Amniotic epithelial cell (primary cell): ENCODE measurements around the gene MAP4K3.
"Not testable (repeated sequence)": the region's sequence is repeated elsewhere in the genome, so short reads cannot be mapped to it uniquely, and the experiment has no call there.

ENCODE experiments used
- DNase-seq: peaks from one replicate; pipeline ENCODE4 v3.0.0-alpha.2; 2010; ENCODE audit warnings: low read depth

MAP4K3 gene

DNA sequence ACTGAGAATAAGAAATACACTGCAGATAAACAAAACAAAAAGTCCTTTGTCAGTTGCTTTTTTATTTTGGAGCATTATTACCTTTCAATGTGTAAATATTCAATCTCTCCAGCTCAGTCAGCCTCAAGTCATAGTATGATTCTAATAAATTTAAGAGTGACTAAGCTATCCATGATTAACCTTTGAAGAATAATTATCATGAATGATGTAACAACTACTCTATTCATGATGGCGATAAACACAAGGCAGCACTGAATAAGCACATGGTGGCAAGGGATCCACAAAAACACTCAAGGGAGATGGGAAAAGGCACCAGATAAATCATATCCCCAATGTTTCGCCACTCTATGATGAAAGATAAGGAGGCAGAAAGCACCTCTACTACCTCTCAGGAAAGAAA, 67.0 kb downstream of the MAP4K3 start:
- peak; percentile 60 for DNase-seq

DNA sequence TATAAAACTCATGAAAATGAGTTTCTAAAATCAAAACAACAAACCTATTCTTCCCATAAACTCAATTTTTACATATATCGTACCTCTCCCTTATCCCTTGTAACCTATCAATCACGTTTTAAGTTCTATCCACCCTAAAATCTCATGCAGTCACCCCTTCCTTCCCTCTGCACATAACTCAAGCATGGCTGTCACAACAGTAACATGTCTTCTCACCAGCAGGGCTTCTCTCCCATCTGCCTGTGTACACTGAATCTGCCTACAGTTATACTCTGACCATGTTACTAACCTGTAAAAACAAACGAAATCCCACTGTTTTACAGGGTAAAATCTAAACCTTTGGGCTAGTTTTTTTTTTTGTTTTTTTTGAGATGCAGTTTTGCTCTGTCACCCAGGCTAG, 68.2 kb downstream of the MAP4K3 start:
- no peak for DNase-seq

DNA sequence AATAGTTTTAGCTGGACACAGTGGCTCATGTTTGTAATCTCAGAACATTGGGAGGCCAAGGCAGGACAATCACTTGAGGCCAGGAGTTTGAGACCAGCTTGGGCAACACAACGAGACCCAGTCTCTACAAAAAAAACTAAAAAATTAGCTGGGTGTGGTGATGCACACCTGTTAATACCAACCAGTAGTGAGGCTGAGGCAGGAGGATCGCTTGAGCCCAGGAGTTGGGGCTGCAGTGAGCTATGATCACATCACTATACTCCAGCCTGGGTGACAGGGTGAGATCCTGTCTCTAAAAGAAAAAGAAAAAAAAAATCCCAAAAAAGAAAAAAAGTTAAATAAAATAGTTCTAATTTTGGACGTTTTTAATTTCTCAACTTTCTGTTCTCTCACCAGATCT, 68.7 kb downstream of the MAP4K3 start:
- no peak for DNase-seq

DNA sequence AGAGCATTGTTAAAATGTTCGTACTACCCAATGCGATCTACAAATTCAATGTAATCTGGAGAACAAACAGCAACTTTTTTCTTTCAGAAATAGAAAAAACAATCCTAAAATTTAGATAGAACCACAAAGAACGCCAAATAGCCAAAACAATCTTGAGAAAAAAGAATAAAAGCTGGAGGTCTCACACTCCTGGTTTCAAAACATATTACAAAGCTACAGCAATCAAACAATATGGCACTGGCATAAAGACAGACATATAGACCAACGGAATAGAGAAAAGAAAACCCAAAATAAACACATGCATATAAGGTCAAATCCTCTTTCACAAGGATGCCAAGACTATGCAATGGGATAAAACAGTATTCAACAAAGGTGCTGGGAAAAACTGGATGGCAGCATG, 74.5 kb downstream of the MAP4K3 start:
- no peak for DNase-seq

DNA sequence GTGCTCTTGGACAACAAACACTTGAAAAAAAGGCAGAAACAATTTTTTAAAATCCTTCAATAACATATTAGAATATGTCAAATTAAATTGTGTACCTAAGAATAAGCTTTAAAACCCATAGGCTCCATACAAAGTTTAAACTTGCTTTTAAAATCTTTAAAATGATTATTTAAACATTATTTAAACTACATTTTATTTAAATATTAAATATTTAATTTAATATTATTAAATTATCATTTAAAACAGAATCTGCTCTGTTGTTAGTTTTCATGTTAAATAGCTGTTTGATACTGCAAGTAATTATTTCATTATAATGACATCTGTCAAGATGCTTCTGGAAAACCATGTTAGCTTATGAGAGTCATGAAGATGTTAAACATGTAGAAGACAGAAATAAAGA, 75.6 kb downstream of the MAP4K3 start:
- no peak for DNase-seq

DNA sequence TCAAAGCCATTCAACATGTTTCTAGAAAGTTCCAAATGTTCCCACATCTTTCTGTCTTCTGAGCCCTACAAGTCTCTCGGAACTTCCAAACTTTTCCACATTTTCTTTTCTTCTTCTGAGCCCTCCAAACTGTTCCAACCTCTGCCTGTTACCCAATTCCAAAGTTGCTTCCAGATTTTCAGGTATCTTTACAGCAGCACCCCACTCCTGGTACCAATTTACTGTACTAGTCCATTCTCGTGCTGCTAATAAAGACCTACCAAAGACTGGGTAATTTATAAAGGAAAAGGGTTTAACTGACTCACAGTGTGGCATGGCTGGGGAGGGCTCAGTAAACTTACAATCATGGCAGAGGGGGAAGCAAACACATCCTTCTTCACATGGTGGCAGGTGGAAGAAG, 76.7 kb downstream of the MAP4K3 start:
- not testable (repeated sequence) for DNase-seq

DNA sequence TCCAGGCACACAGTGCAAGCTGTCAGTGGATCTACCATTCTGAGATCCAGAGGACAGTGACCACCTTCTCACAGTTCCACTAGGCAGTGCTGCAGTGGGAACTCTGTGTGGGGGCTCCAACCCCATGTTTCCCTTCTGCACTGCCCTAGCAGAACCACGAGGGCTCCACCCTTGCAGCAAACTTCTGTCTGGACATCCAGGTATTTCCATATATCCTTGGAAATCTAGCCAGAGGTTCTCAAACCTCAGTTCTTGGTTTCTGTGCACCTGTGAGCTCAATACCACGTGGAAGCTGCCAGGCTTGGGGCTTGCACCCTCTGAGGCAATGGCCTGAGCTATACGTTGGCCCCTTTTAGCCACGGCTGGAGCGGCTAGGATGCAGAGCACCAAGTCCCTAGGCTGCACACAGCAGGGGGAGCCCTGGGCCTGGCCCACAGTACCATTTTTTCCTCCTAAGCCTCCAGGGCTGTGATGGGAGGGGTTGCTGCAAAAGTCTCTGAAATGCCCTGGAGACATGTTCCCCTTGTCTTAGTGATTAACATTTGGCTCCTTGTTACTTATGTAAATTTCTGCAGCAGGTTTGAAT, 77.5 kb downstream of the MAP4K3 start:
- DNase-seq = no peak

DNA sequence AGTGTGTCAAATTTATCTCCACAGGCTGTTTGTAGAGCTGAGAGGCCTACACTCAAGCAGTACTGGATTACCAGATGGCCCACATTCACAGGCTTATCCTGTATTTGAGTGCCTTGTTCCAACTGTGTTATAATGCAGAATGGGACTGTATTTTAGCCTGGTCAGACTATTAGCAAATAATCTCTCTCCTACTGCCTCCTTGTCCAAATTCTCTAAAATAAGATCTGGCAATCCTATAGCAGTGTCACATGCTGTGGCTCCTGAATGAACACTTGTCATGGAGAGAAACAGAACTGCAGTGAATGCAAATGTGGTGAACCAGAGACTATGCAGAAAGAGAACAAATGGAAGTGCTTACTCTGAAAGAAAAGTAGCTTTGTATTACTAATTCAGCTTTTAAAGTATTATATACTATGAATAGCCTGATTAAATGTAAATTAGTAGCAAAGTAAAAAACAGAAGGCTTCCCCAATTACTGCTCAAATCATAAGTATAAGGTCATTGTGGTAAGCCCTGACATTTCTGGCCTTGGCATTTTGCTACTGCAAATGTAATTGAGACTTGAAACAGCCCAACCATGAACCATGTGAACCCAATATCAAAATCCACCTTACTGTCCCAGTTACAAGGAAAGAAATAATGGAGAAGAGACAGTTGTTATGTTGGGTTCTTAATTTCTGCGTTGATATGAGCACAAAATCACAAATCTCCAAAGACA, 80.0 kb downstream of the MAP4K3 start:
- DNase-seq = no peak

DNA sequence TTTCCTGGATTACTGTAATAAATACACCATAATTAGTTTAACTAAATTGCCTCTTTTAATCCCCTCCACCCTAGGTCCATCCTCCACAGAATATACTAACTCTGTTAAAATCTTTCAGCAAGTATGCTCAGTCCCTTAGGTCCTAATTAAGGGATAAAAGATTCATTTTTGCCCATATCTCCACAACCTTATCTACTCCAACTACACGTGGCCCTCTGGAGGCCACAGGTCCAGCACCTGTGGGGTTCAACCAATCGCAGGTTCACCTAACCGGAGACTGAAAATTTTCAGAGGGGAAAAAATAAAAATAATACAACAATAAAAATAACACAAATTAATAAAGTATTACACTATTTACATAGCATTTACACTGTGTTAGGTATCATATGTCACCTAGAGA, 86.4 kb downstream of the MAP4K3 start:
- DNase-seq = no peak

DNA sequence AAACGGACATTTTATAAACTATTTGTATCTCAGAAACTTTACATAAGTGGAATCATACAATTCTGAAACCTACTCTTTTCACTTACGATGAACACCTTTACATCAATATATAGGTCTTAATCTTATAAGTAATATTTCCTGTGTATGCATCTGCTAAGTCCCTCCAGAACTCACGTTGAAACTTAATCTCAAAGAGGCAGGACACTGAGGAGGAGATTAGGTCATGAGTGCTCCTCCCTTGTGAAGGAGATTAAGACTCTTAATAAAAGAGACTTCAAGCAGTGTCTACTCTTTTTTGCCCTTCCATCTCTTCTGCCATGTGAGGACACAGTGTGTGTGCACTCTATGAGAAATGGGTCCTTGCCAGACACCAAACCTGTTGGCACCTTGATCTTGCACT, 98.6 kb downstream of the MAP4K3 start:
- no peak for DNase-seq

DNA sequence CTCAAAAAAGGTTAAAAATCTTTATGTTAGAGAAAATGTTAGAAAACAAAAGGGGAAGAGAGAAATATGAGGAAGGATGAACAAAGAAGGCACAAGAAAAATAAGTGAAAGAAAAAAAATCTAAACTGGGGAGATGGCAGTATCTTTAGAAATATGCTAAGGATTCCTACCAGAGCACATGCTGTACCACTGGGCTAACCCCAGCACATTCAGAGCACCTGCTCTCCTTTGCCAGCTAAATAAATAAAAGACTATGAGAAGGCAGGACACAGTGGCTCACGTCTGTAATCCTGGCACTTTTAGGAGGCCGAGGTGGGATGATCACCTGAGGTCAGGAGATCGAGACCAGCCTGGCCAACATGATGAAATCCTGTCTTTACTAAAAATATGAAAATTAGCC, 101.2 kb downstream of the MAP4K3 start:
- DNase-seq = no peak

DNA sequence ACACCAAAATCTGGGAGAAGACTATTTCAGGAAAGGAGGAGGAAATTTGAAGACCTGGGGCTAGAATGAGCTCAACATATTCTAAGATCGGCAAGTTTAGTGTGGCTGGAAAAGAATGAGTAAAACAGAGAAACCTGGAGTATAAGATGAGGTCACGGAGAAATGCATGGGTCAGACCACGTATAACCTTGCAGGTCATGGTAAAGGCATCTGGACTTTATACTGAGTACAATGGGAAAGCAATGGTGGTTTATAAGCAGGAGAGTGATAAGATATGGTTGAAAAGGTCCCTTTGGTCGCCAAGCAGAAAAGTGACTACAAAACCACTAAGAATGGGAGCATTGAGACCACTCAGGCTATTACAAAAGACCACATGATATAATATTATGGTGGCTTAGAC, 102.1 kb downstream of the MAP4K3 start:
- no peak for DNase-seq

DNA sequence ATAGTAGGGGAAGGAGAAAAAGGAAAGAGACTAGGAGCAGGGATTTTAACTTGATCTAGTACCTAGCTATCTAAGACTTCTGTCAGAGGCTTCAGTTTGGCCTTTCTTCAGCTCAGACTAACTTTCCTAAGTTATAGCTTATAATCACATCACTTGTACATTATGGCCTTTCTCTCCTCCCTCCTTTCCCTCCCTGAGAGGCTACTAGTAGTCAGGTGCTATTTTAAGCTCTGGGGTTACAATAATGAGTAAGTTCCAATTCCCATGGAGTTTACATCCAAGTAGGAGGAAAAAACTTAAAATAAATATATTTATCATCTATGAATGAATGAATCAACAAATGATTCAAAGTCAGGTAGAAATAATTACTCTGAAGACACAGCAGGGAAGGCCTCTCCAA, 102.6 kb downstream of the MAP4K3 start:
- DNase-seq = no peak

DNA sequence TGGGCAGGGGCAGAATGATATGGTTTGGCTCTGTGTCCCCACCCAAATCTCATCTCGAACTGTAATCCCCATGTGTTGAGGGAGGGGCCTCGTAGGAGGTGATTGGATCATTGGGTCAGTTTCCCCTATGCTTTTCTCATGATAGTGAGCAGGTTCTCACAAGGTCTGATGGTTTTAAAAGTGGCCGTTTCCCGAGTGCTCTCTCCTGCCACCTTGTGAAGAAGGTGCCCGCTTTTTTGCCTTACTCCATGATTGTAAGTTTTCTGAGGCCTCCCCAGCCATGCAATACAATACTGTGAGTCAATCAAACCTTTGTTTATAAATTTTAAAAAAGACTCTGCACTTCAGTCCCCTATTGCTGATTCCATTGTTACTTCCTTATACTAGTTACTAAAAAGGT, 110.4 kb downstream of the MAP4K3 start:
- no peak for DNase-seq

DNA sequence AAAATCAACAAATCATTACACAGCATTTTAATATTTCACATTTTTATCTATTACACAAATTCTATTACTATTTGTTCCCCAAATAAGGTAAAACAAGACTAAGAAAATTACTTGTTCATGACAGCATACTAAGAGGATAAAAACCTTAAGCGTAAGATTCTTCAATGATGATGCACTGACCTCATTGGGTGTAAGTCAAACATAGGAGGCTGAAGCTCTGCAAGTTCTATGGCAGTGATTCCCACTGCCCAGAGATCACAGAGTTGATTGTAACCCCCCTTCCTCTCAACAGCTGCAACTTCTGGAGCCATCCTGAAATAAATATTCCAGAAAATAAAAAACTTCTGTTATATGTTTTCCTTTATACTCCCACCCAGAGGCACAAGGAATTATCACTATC, 111.1 kb downstream of the MAP4K3 start:
- peak; percentile 72 for DNase-seq

DNA sequence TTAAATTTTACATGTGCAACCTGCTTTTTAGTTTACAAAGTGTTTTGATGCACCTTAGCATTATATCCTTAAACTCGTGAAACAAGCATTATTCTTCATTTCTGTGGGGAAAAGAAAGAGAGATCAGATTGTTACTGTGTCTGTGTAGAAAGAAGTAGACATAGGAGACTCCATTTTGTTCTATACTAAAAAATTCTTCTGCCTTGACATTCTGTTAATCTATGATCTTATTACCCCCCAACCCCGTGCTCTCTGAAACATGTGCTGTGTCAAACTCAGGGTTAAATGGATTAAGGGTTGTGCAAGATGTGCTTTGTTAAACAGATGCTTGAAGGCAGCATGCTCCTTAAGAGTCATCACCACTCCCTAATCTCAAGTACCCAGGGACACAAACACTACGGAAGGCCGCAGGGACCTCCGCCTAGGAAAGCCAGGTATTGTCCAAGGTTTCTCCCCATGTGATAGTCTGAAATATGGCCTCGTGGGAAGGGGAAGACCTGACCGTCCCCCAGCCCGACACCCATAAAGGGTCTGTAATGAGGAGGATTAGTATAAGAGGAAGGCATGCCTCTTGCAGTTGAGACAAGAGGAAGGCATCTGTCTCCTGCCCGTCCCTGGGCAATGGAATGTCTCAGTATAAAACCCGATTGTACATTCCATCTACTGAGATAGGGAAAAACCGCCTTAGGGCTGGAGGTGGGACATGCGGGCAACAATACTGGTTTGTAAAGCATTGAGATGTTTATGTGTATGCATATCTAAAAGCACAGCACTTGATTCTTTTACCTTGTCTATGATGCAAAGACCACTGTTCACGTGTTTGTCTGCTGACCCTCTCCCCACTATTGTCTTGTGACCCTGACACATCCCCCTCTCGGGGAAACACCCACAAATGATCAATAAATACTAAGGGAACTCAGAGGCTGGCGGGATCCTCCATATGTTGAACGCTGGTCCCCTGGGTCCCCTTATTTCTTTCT, 115.7 kb downstream of the MAP4K3 start:
- peak; percentile 73 for DNase-seq

DNA sequence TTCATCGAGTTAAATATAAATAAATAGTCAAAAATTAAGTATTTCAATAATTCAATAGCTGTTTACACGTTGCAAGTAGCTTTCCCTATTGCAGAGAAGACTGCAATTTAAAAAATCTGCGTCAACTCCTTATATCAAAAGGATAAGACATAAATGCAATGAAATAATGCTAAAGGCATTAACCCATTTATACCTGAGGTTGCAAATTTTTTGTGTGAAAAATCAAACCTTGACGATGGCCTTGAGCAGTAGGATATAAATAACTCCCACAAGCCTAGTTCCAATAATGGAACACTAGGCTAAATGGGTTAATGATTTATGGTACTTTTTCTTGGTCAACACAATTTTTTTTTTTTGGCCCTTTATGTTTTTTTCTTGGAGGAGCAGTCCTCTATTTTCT, 116.9 kb downstream of the MAP4K3 start:
- no peak for DNase-seq

DNA sequence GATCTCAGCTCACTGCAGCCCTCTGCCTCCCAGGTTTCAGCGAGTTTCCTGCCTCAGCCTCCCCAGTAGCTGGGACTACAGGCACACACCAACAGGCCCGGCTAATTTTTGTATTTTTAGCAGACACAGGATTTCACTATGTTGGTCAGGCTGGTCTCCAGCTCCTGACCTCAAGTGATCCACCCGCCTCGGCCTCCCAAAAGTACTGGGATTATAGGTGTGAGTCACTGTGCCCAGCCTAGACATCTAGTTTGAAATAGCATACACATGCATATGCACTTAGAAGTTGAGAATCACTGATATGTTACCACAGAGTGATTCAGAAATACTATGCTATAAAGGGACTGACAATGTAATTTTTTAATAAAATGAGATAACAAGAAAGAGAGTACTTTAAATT, 123.5 kb downstream of the MAP4K3 start:
- peak; percentile 93 for DNase-seq

DNA sequence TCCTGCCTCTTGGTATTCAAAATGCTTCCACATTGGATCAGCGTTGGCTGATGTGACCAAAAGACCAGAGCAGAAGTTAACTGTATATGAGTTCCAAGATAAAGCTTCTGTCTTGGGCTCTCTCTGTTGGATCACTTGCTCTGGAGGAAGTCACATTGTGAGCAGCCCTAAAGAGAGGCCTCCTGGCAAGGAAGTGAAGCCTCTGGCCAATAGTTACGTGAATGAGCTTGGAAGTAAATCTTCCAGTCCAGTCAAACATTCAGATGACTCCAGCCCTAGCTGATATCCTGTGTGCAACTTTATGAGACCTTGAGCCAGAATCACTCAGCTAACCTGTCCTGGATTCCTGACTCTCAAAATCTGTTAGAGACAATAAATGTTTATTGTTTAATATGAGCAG, 125.6 kb downstream of the MAP4K3 start:
- no peak for DNase-seq

DNA sequence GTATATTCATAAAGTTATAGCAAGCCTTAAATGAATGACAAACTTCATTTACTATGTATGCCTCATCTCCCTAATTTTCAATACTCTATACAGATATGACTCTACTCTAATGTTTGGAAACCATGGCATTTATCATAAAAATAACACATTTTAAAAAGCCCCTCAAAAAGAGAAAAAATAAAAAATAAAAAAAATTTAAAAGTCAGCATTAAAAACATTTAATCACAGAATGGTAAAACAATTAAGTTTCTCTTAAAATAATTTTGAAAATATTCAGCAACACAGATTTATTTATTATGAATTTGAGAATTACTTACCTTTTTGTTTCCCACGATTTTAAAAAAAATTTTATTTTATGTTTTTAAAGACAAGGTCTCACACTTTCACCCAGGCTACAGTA, 128.3 kb downstream of the MAP4K3 start:
- DNase-seq = no peak

DNA sequence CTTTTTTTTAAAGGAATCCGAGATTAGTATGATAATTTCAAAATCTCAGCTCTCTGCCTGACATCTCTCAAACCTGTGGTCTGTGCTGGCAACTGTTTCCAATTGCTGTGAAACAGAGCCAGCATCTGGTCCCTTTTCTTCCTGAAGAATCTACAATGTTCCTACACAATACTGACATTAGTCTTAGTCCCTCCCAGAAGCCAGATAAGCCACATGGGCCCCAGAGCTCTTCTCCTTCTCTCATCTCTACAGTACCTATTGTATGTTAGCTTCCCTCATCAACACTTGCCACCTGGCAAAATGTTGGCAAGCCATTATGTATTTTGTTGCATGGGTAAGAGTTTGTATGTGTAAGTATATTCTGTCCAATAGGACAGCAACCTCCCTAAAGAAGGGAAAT, 130.5 kb downstream of the MAP4K3 start:
- DNase-seq = no peak

DNA sequence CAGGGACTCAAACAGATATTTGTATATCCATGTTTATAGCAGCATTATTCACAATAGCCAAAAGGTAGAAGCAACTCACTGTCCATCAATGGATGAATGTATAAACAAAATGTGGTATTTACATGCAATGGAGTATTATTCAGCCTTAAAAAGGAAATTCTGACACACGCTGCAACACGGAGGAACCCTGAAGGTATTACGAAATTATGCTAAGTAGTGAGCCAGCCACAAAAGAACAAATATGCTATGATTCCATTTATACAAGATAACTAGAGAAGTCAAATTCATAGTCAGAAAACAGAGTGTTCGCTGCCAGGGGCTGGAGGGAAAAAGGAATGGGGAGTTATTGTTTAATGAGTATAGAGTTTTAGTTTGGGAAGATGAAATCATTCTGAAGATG, 132.4 kb downstream of the MAP4K3 start:
- DNase-seq = peak; percentile 47

DNA sequence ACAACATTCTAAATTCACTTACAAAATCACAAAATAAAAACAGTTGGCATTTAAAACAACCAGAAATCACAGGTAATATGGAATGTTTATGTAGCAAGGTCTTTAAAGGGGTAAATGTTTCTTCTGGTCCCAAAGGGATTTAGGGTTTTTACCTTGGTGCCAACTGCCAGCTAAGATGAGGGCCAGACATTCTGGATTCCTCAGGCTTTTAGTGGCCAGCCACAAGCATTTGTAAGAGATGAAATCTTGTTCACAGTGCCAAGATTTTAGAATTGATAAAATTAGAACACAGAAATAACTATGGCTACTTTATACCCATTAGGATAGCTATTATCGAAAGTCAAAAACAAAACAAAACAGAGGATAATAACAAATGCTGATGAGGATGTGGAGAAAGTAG, 132.9 kb downstream of the MAP4K3 start:
- peak; percentile 40 for DNase-seq
